ENCODE results near the gene YEATS2.

GRCh38 chr3:183766107-183766506 lies 68.5 kb downstream of the YEATS2 start:
- TF ChIP-seq POLR2A (IDR thresholded peaks at IDR 0.05; ENCODE audit: low read depth, low read length) = no peak
- TF ChIP-seq POLR2AphosphoS5 (IDR thresholded peaks at IDR 0.05; ENCODE audit: low read depth, low read length) = no peak

Data from GM12891 (cell line).